ENCODE measurements around the gene SS18. TPM values are rescaled to one million over a fixed set of nuclear protein-coding genes. Genes with fewer than 3 reads are reported as not detected.

Gene SS18
- total and polyA plus RNA-seq, 4 donors = 16.3 to 74.7 (median 34.5) TPM

- no peaks in the 10 kb centered on the region for H3K36me3 ChIP-seq (ENCODE audit: control insufficient read depth in 4 of 4, insufficient read depth in 3 of 4, low read depth in 1 of 4, low read length in 3 of 4)
- no peak overlapping the region for H3K9ac ChIP-seq (ENCODE audit: low read depth in 1 of 2, low read length in 2 of 2)
- no peaks in the 10 kb centered on the region for H3K4me1 ChIP-seq (ENCODE audit: control insufficient read depth in 4 of 4, insufficient read depth in 4 of 4, low read length in 3 of 4)
- no peak overlapping the region for H3K4me3 ChIP-seq (ENCODE audit: low read depth in 1 of 3, low read length in 3 of 3)
- H3K27ac ChIP-seq (ENCODE audit: low read depth in 1 of 2, low read length in 2 of 2) = no peak overlapping the region
- no peaks in the 10 kb centered on the region for H3K27me3 ChIP-seq (ENCODE audit: control insufficient read depth in 4 of 4, insufficient read depth in 4 of 4, low read length in 3 of 4)
- DNase-seq (ENCODE audit: low spot score) = no peak
- TF ChIP-seq ATF3 (IDR thresholded peaks at IDR 0.05) (no peak), HNF4A (conservative IDR thresholded peaks at IDR 0.05) (no peak), MAX (IDR thresholded peaks at IDR 0.05) (no peak), JUND (IDR thresholded peaks at IDR 0.05) (no peak), RAD21 (IDR thresholded peaks at IDR 0.05) (no peak)
- 92% methylated on average over 1 of the region's 1 CpG for WGBS
- H3K9me3 ChIP-seq (ENCODE audit: control insufficient read depth in 4 of 4, low read length in 3 of 4) = no peaks in the 10 kb centered on the region
Measured at GRCh38 chr18:26008096-26008495, 82.3 kb downstream of the SS18 start.

- Histone ChIP-seq H3K27ac (ENCODE audit: low read depth in 1 of 2, low read length in 2 of 2) (no peak overlapping the region), H3K36me3 (ENCODE audit: control insufficient read depth in 4 of 4, insufficient read depth in 3 of 4, low read depth in 1 of 4, low read length in 3 of 4) (no peaks in the 10 kb centered on the region), H3K4me1 (ENCODE audit: control insufficient read depth in 4 of 4, insufficient read depth in 4 of 4, low read length in 3 of 4) (no peaks in the 10 kb centered on the region), H3K4me3 (ENCODE audit: low read depth in 1 of 3, low read length in 3 of 3) (no peak overlapping the region), H3K27me3 (ENCODE audit: control insufficient read depth in 4 of 4, insufficient read depth in 4 of 4, low read length in 3 of 4) (no peaks in the 10 kb centered on the region), H3K9ac (ENCODE audit: low read depth in 1 of 2, low read length in 2 of 2) (no peak overlapping the region), H3K9me3 (ENCODE audit: control insufficient read depth in 4 of 4, low read length in 3 of 4) (no peaks in the 10 kb centered on the region)
- DNase-seq (ENCODE audit: low spot score) = no peak
- TF ChIP-seq RAD21 (IDR thresholded peaks at IDR 0.05) (no peak), CTCF (IDR thresholded peaks at IDR 0.05; ENCODE audit: low read depth, low read length, missing input control) (no peak), SP1 (IDR thresholded peaks at IDR 0.05) (no peak), HNF4A (conservative IDR thresholded peaks at IDR 0.05) (no peak), HNF4G (IDR thresholded peaks at IDR 0.05) (no peak), YY1 (IDR thresholded peaks at IDR 0.05) (no peak), NR2F2 (IDR thresholded peaks at IDR 0.05) (no peak), REST (IDR thresholded peaks at IDR 0.05) (no peak), ZBTB33 (IDR thresholded peaks at IDR 0.05) (no peak), FOXA1 (IDR thresholded peaks at IDR 0.05) (no peak), FOXA2 (IDR thresholded peaks at IDR 0.05) (no peak), RXRA (IDR thresholded peaks at IDR 0.05) (no peak), ATF3 (IDR thresholded peaks at IDR 0.05) (no peak), EGR1 (IDR thresholded peaks at IDR 0.05; ENCODE audit: low read depth in 2 of 2) (no peak)
- WGBS = 66% methylated on average over 1 of the region's 1 CpG
Measured at GRCh38 chr18:26005950-26006349, 84.5 kb downstream of the SS18 start.
